Renal cortex interstitium (tissue), 11 donors: ENCODE data around the gene ARID1B. TPM values are rescaled to one million over a fixed set of nuclear protein-coding genes. Genes with fewer than 3 reads are reported as not detected.

Experiments used
- DNase-seq, 11 donors: peaks; one replicate each; pipeline ENCODE4 v3.0.0-alpha.2; 2013; ENCODE audit warnings: low read depth in 9 of 11, low spot score in 4 of 11; ENCODE audit errors: extremely low read depth in 1 of 11
- polyA plus RNA-seq, 3 donors: library from polyadenylated mRNA; unstranded; fragments of 120-200 nt; gene quantifications; one replicate each; pipeline ENCODE4 v1.2.1, GENCODE V29; 2013; ENCODE audit not compliant: insufficient read length in 3 of 3

ARID1B gene
- polyA plus RNA-seq, 3 donors: 74.6 to 84.5 (median 76.8) TPM

GRCh38 chr6:157233156-157233555 is 456.0 kb downstream of the ARID1B start:
- DNase-seq: no peak

- DNase-seq: no peak
These were observed 456.5 kb downstream of the ARID1B start for GRCh38 chr6:157233686-157234085.

- DNase-seq: peak in 2 of 11 donors; percentile 55 to 58
These were observed 458.4 kb downstream of the ARID1B start for GRCh38 chr6:157235600-157236039.

- DNase-seq: no peak
These were observed 459.0 kb downstream of the ARID1B start for GRCh38 chr6:157236040-157236725.

- no peak for DNase-seq
These were observed 461.2 kb downstream of the ARID1B start for GRCh38 chr6:157238346-157238745.

DNA sequence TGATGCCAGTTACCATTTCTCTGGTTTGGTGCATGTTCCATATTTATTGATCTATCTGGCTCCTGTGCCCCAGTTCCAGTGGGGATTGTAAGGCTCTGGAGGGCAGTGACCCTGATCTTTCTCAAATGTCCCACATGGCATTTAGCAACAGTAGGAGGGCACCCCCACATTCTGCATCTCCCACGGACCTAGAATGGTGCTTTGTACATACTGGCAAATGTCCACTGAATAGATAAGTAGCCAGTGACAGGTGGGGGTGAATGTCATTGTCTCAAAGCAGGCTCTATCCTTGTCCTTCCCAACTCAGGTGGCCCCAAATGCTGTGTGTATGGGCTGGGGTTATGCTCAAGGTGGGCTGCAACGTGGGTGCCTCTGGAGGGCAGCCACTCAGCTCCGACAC is 462.0 kb downstream of the ARID1B start:
- DNase-seq: no peak

GRCh38 chr6:157239671-157240058 is 462.5 kb downstream of the ARID1B start:
- DNase-seq: no peak

GRCh38 chr6:157240059-157240959 is 463.1 kb downstream of the ARID1B start:
- DNase-seq: peak in 3 of 11 donors; percentile 68 to 82 (median 71)

DNA sequence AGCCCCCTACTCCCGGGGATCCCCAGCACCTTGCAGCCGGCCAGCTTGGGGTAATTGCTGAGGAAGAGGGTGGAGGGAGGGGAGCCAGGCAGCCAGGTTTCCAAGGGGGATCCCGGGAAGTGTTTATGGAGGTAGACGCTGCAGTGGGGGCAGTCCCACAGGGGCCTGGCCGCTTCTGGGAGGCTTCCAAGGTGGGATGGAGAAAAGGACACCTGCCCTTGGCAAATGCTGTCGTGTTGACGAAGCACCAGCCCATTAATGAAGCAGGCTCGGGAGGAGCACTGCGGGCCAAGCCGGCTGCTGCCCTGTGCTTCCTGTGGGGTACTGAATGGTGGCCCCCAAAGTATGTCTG is 463.8 kb downstream of the ARID1B start:
- no peak for DNase-seq

GRCh38 chr6:157242791-157243190 is 465.6 kb downstream of the ARID1B start:
- DNase-seq: no peak

DNA sequence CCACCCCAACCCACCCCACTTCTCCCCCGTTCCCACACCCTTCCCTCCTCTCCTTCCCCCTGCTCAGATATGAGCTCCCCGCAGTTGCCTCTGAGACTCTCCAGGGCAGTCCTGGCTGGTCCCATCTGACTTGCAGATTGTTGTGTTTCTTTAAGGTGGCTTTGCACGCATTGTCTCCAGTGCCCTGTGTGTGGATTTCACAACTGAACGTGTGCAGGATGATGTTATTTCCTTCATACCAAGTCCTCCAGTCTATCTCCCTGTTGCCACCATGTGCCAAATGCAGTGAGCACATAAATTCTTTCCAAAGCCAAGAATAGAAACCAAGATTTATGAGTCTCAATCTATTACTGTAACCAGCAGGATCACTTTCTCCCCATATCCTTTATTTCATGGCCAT is 467.0 kb downstream of the ARID1B start:
- no peak for DNase-seq

DNA sequence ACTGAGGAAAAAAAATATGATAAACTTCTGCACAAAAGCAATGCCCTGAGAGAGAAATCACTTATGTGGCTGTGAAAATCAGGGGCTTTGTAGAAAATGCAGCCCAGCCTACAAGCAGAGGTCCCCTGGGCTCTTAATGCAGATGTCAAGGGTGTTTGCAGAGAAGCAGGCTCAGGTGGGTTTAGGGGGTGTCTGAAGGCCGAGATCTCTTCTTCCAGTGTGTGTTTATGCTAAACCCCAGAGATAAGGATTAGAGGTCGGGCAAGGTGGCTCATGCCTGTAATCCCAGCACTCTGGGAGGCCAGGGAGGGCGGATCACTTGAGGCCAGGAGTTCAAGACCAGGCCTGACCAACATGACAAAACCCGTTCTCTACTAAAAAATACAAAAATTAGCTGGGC is 467.6 kb downstream of the ARID1B start:
- no peak for DNase-seq

DNA sequence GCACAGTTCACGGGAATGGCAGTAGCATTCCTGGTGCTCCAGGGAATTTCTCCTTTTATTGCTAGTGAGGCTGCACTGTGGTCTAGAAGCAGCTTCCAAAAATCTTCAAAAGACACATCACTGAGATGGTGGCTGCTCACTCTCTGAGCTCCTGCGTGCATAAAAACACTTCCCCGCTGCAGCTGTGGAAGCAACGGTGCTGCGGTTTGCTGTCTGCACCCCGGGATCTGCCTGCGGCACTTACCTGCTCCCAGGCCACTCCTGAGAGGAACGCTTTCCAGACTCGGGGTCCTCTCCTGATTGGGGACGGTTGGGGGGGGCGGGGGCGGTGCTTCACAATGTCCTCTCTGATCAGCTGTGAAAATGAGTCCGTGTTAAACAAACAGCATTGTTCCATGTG is 468.3 kb downstream of the ARID1B start:
- no peak for DNase-seq

DNA sequence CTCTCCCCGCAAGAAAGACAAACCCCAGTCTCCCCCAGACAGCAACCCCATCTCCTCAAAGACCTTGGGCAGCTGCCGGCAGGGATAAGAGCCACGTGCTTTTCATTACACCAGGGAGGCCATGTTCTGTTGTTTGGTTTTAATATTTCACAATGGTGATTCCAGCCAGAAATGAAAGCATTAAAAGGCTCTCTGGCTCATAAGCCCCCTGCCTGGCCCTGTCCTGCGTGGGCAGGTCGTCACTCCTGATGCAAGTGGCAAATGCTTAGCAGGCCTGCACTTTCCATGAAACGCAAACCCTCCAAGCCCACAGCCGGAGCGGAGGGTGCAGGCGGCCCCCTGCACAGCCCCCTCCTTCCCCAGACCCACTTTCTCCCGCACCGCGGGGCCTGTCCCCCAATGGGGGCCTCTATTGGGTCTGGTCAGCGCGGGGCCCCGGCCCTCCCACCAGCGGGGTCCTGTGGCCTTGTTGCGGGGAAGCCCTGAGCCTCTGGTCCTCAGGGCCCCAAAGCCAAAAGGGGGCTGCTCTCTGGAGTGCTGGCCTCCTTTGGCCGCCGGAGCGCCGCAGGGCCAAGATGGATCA is 469.0 kb downstream of the ARID1B start:
- no peak for DNase-seq

DNA sequence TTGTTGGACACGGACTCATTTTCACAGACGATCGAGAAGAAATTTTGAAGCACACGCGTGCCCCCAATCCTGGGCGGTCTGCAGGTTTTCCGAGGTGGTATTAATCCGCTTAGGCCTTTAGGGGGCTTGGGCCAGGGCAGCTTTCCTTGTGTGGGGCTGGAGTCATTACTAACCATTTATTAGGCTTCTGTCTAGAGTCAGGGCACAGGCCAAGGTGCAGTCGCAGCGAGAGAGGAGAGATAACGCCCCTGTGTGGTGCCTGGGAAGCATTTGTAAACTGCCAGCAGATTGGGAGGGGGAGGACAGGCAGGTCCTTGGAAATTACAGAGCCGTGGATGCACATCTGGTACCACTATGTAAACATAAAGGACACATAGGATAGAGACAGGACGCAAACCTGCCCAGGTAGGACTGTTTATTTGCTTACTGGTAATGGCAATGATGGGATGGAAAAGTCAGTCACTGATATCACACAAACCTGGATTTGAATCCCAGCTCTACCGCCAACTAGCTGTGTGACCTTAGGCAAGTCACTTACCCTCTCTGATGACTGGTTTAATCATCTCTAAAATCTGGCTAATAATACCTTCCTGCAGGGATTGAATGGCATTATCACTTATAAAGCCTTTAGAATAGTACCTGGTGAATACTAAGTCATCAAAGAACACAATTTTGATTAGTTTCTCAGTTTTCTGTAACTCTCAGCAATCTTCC is 469.8 kb downstream of the ARID1B start:
- no peak for DNase-seq

DNA sequence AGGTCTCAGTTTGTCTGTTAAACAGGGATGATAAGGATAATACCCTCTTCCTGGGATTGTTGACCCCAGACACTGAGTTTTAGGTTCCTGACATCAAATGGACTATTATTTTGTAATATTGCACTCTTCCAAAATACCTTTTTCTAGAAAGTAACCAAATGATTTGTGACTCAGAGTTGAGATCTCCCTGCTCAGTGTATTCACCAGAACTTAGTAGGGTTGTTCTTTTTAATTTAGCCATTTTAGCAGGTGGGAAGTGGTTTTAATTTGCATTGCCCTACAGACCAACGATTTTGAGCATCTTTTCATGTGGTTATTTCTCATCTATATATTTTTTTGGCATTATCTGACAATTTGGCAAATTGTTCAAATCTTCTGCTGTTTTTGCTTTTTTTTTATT is 471.1 kb downstream of the ARID1B start:
- DNase-seq: no peak

DNA sequence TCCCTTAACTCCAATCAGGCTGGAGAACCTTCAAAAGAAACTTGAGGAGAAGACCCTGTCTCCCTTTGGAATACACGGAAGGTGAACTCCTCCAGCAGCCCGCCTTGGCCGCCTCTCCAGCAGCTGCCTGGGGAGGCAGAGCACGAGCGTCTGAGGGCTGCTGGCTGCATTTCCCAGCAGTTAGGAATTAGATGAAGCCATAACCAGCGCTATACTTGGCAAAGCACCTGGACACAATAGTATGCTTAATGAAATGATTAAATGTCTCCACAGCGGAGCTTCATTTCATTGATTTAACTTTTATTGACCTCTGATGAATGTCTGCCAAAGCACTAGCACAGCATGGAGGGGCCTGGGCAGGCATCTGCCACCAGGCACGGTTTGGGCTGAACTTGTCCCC is 472.6 kb downstream of the ARID1B start:
- DNase-seq: no peak

GRCh38 chr6:157251586-157252247 is 474.5 kb downstream of the ARID1B start:
- DNase-seq: no peak

GRCh38 chr6:157253017-157253416 is 475.8 kb downstream of the ARID1B start:
- DNase-seq: no peak
